ENCODE results near the gene WASHC2C. TPM values are rescaled to one million over a fixed set of nuclear protein-coding genes. Genes with fewer than 3 reads are reported as not detected.

The WASHC2C gene, protein sequence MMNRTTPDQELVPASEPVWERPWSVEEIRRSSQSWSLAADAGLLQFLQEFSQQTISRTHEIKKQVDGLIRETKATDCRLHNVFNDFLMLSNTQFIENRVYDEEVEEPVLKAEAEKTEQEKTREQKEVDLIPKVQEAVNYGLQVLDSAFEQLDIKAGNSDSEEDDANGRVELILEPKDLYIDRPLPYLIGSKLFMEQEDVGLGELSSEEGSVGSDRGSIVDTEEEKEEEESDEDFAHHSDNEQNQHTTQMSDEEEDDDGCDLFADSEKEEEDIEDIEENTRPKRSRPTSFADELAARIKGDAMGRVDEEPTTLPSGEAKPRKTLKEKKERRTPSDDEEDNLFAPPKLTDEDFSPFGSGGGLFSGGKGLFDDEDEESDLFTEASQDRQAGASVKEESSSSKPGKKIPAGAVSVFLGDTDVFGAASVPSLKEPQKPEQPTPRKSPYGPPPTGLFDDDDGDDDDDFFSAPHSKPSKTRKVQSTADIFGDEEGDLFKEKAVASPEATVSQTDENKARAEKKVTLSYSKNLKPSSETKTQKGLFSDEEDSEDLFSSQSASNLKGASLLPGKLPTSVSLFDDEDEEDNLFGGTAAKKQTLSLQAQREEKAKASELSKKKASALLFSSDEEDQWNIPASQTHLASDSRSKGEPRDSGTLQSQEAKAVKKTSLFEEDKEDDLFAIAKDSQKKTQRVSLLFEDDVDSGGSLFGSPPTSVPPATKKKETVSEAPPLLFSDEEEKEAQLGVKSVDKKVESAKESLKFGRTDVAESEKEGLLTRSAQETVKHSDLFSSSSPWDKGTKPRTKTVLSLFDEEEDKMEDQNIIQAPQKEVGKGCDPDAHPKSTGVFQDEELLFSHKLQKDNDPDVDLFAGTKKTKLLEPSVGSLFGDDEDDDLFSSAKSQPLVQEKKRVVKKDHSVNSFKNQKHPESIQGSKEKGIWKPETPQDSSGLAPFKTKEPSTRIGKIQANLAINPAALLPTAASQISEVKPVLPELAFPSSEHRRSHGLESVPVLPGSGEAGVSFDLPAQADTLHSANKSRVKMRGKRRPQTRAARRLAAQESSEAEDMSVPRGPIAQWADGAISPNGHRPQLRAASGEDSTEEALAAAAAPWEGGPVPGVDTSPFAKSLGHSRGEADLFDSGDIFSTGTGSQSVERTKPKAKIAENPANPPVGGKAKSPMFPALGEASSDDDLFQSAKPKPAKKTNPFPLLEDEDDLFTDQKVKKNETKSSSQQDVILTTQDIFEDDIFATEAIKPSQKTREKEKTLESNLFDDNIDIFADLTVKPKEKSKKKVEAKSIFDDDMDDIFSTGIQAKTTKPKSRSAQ (N-terminal part only)
- total RNA-seq: 39.0 and 55.0 TPM in 2 replicates

GRCh38 chr10:45726703-45727420 lies at the start of gene WASHC2C:
TSS of gene WASHC2C (plus strand) at chr10:45727266. CDS start at chr10:45727318, 52 bp downstream.

Other genes with a start within 250 kb of the WASHC2C start
- gene ZFAND4, start 54.5 kb upstream of the WASHC2C start, total RNA-seq: 7.1 and 8.7 TPM in 2 replicates
- 2.6 and 4.9 TPM in 2 replicates for gene AGAP4, start 120.2 kb downstream of the WASHC2C start, total RNA-seq
- gene TIMM23, start 245.2 kb downstream of the WASHC2C start, total RNA-seq: 72.5 and 105 TPM in 2 replicates

Measured in uterine smooth muscle cell (primary cell).